Retinal pigment epithelial cell (primary cell): ENCODE data around the gene SEPHS2.
A peak's percentile ranks its signal among the peaks of the same experiment; 100 is the strongest.

Experiments used
- DNase-seq: peaks from one replicate; pipeline ENCODE4 v3.0.0-alpha.2; 2010; ENCODE audit warnings: low read depth
- H3K4me3 ChIP-seq: 2 replicates; pipeline ENCODE4 v1.5.1; 2011; ENCODE audit warnings: mild to moderate bottlenecking, low read length, control low read depth, moderate library complexity
- CTCF ChIP-seq: conservative IDR thresholded peaks from 2 replicates; pipeline ENCODE4 v1.5.1; 2011; ENCODE audit warnings: low read depth, low read length, control low read depth, inconsistent platforms

Gene SEPHS2

DNA sequence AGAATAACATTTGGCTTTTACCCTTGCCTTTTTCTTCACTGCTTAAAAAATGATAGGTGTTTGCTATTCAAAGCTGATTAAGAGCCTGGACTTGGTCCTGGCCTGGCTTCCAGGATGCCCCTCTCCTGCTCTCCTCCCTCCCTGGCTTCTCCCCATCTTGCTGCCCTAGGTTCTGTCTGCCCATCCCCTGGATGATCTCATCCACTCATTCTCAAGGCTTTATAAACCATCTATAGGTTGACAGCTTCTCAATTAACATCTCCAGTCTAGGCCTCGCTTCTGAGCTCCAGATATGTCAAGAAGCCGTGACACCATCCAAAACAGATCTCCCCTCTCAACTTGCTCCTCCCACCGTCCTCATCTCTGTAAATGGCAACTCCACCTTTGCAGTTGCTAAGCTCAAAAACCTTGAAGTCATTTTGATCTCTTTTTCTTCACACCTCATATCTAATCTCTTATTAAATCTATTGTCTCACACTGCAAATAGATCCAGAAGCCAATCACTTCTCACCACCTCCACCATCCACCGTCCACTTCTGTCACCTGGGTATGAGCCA, 29.5 kb downstream of the SEPHS2 start:
- TF ChIP-seq CTCF = no peak
- no peak overlapping the region for H3K4me3 ChIP-seq
- DNase-seq = no peak

- TF ChIP-seq CTCF = no peak
- DNase-seq = no peak
Measured at GRCh38 chr16:30414159-30414558, 31.5 kb downstream of the SEPHS2 start.

DNA sequence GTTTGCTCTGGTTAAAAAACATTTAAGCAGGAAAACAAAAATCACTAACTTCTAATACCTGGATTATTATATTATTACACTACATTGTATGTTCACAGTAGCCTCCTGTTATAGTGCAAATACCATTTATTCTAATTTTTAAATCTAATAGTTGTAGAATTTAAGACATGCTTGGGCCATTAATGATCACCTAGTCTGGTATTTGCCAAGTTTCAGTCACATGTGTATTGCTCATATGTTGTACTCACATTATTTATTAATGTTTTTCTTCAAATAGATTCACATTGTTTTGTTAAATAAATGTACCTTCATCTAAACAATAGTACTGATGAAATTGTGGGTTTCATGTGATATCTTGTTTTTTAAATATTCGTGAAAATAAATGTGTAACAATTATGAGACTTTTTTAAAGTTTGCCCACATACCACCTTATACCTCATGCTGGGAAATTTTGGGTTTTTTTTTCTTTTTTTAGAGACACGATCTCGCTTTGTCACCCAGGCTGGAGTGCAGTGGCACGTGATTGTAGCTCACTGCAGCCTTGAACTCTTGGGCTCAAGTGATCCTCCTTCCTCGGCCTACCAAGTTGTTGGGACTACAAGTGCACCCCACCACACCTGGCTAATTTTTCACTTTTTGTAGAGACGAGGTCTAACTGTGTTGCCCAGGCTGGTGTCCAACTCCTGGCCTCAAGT, 32.4 kb downstream of the SEPHS2 start:
- no peak for DNase-seq
- no peak for TF ChIP-seq CTCF

More at GRCh38 chr16:30414159-30414558, 31.5 kb downstream of the SEPHS2 start:
- H3K4me3 ChIP-seq = no peak overlapping the region

GRCh38 chr16:30409125-30410060, 36.3 kb downstream of the SEPHS2 start:
- TF ChIP-seq CTCF = peak; percentile 98
- DNase-seq = no peak
- H3K4me3 ChIP-seq = no peak overlapping the region

More for the DNA sequence above, 32.4 kb downstream of the SEPHS2 start:
- no peak overlapping the region for H3K4me3 ChIP-seq

DNA sequence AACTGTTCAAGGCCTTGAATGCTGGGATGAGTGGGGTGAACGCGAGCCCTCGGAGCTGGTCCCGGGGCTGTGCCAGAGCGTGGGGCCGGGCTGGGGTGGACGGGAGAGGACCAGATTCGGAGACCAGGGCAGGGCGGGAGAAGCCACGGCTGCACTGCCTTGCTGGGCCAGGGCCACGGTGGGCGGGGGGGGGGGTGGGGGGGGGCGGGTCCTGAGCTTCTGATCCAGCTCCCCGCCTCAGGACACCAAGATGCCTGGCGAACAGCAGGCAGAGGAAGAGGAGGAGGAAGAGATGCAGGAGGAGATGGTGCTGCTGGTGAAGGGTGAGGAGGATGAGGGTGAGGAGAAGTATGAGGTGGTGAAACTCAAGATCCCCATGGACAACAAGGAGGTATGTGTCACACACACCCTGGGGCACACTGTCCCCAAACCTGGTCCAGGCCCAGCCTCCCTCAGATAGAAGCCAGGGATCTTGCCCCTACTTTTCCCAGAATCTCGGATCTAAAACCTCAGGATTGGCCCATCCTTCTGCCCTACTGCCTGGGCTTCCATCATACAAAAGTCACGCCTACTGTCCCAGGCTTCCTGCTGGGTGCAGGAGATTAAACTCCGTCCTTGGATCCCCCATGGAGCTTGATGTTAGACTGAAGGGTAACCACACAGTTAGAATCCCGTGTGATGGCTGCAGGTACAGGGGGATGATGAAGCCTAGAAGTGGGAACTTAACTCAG, 37.7 kb downstream of the SEPHS2 start:
- no peak for TF ChIP-seq CTCF
- no peak for DNase-seq
- H3K4me3 ChIP-seq = peak overlapping the region; percentile 64

DNA sequence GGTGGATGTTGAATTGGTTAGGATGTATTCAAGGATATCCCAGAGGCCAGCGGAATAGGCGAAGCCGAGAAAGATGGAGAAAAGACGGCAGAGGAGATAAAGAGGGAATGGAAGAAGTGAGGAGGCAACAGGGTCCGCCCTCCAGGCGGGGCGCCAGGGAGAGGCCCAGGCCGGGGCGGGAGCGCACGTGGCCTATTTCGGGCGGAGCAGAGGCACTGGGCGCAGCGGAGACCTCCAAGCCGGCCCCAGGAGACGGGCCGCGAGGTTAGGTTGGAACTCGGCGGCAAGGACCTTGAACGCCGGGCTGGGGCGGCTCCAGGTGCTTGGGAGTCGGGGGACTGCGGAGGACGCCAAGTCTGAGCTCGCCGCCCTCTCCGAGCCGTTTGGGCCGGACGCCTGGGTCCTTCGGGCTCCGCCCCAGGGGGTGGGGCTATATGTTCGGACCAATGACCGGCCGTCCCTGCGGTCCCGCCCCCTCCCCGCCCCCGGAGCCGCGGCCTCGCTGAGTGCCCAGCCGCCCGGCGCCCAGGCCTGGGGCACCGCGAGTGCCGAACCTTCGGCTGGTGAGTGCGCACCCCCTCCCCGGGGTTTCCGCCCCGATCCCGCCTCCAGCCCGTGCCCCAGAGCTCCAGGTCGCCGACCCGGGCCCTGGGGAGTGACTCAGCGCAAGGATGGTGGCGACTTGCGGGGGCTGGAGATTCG, 38.4 kb downstream of the SEPHS2 start, which contains the start of gene ZNF771:
Gene ZNF771 (plus strand): TSS at position 505 of the 702 bp plus-strand sequence. CDS start 448 bp downstream, outside the sequence.
- TF ChIP-seq CTCF = no peak
- no peak for DNase-seq
- peak within 1 kb of the TSS; percentile 64 for H3K4me3 ChIP-seq
